Type B pancreatic cell (in vitro differentiated cells): Measurements from ENCODE around the gene VSIR. TPM values are rescaled to one million over a fixed set of nuclear protein-coding genes. Genes with fewer than 3 reads are reported as not detected.

Experiments used
- DNase-seq: peaks from one replicate; pipeline ENCODE4 v3.0.0; 2021; ENCODE audit warnings: mixed read lengths; ENCODE audit not compliant: unreplicated experiment; ENCODE audit errors: extremely low spot score
- H3K27ac Mint-ChIP-seq: 2 replicates; pipeline ENCODE4 v1.8.0; 2021; ENCODE audit warnings: mild to moderate bottlenecking, mixed read lengths
- H3K27me3 Mint-ChIP-seq: 2 replicates; pipeline ENCODE4 v1.8.0; 2021; ENCODE audit warnings: mixed read lengths
- H3K36me3 Mint-ChIP-seq: 2 replicates; pipeline ENCODE4 v1.8.0; 2021; ENCODE audit warnings: mixed read lengths
- H3K4me1 Mint-ChIP-seq: one replicate; pipeline ENCODE4 v1.8.0; 2021; ENCODE audit warnings: mixed read lengths; ENCODE audit not compliant: unreplicated experiment
- H3K4me3 Mint-ChIP-seq: 2 replicates; pipeline ENCODE4 v1.8.0; 2021; ENCODE audit warnings: mild to moderate bottlenecking, mixed read lengths
- H3K9me3 Mint-ChIP-seq: 2 replicates; pipeline ENCODE4 v1.8.0; 2021; ENCODE audit warnings: mixed read lengths
- total RNA-seq: library from RNA; stranded (reverse); gene quantifications from 2 replicates; pipeline ENCODE4 v1.2.1, GENCODE V29; 2021; ENCODE audit warnings: low replicate concordance
- TF ChIP-seq, protein P1 (sequence below): fragments of 200-600 bp; sonication (generic); conservative IDR thresholded peaks from 2 replicates; pipeline ENCODE4 v1.5.0; 2021; ENCODE audit warnings: antibody characterized with exemption, mild to moderate bottlenecking

Gene VSIR
- total RNA-seq, 1 donor from 2014 or later: 47.0 TPM

DNA sequence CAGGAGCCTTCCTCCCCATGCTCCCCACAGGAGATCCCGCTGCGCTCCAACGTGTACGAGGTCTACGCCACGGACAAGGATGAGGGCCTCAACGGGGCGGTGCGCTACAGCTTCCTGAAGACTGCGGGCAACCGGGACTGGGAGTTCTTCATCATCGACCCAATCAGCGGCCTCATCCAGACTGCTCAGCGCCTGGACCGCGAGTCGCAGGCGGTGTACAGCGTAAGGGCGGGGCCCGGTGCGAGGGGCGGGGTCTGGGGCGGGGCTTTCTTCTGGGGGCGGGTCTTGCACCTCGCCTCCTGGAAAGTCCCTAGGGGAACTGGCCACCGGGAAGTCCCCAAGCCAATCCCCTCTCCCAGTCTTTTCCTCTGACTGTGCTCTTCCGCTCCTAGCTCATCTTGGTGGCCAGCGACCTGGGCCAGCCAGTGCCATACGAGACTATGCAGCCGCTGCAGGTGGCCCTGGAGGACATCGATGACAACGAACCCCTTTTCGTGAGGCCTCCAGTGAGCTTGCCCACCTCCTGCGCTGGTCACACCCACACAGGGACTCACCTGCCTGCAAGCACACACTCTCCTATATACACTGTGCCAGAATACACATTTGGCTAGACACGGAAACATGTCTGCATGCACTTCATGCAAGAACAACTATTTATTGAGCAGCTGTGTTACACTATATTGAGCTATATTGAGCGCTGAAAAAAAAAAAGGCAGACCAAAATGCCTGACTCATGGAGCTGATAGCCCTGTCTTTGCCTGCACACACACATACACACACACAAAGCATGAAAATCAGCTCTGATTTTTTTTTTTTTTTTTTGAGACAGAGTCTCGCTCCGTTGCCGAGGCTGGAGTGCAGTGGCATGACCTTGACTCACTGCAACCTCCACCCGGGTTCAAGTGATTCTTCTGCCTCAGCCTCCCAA is 32.7 kb upstream of the VSIR start:
- Mint-ChIP-seq H3K27me3 (peaks cover 33% of the 10 kb centered on the region), H3K27ac (no peak overlapping the region), H3K4me1 (peaks cover 4% of the 10 kb centered on the region), H3K4me3 (no peak overlapping the region), H3K9me3 (no peaks in the 10 kb centered on the region), H3K36me3 (no peaks in the 10 kb centered on the region)
- TF ChIP-seq, protein P1, sequence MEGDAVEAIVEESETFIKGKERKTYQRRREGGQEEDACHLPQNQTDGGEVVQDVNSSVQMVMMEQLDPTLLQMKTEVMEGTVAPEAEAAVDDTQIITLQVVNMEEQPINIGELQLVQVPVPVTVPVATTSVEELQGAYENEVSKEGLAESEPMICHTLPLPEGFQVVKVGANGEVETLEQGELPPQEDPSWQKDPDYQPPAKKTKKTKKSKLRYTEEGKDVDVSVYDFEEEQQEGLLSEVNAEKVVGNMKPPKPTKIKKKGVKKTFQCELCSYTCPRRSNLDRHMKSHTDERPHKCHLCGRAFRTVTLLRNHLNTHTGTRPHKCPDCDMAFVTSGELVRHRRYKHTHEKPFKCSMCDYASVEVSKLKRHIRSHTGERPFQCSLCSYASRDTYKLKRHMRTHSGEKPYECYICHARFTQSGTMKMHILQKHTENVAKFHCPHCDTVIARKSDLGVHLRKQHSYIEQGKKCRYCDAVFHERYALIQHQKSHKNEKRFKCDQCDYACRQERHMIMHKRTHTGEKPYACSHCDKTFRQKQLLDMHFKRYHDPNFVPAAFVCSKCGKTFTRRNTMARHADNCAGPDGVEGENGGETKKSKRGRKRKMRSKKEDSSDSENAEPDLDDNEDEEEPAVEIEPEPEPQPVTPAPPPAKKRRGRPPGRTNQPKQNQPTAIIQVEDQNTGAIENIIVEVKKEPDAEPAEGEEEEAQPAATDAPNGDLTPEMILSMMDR: no peak
- no peak for DNase-seq

DNA sequence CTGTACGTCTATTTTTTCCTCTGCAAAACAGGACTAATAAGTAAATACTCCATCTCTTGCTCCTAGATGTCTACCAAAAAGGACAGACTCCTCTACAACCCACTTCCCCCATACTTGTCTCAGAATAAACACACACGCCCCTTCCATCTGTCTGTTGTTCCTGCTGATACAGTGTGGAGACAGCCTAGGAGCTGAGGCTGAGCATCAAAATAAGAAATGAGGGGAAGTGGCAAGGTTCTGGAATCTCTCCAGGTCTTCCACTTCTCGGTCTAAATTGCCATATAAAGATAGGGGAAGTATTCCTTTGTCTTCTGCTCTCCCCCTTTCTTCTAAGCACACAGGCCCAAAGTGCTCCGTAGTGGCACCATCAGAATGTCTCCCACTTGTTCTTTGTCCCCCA is 30.8 kb upstream of the VSIR start:
- TF ChIP-seq, protein P1: no peak
- Mint-ChIP-seq H3K36me3 (no peaks in the 10 kb centered on the region), H3K27me3 (peaks cover 33% of the 10 kb centered on the region), H3K4me1 (peaks cover 4% of the 10 kb centered on the region), H3K4me3 (no peak overlapping the region), H3K9me3 (no peaks in the 10 kb centered on the region), H3K27ac (no peak overlapping the region)
- DNase-seq: no peak

DNA sequence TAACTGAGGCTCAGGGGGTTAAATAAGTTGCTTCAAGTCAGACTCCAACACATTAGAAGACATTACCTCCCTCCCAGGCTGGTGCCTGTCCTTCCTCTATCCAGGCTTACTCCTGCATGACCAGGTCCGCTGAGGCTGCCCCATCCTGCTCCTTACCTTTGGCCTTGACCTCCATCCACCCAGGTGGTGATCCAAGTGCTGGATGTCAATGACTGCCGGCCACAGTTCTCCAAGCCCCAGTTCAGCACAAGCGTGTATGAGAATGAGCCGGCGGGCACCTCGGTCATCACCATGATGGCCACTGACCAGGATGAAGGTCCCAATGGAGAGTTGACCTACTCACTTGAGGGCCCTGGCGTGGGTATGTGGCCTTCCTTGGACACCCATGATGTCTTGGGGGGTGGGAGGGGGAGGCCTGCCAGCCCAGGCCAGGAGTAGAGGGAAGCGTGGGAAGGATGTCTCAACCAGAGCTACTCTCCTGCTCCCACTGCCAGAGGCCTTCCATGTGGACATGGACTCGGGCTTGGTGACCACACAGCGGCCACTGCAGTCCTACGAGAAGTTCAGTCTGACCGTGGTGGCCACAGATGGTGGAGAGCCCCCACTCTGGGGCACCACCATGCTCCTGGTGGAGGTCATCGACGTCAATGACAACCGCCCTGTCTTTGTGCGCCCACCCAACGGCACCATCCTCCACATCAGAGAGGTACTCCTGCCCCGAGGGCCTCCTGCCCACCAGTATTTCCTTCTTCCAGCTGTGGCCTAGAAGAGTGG is 29.6 kb upstream of the VSIR start:
- H3K27ac Mint-ChIP-seq: no peak overlapping the region
- H3K4me1 Mint-ChIP-seq: peaks cover 4% of the 10 kb centered on the region
- TF ChIP-seq, protein P1: no peak

DNA sequence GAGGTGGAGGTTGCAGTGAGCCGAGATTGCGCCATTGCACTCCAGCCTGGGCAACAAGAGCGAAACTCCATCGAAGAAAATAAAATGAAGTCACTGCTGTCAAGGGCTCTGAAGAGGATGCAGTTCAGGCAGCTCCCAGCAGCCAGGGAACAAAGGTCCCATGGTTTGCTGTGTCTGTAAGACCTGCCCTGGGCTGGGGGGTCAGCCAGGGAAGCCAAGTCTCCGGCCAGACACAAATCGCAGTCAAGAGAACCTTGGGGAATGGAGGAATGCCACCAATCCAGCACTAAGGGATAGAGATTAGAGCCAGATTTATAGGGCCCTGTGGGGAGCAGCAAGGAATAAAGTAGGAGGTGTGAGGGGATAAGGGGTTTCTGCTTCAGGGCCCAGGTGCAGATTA is 28.9 kb upstream of the VSIR start:
- H3K36me3 Mint-ChIP-seq: no peaks in the 10 kb centered on the region
- TF ChIP-seq, protein P1: no peak
- H3K27ac Mint-ChIP-seq: no peak overlapping the region
- DNase-seq: no peak
- peaks cover 4% of the 10 kb centered on the region for H3K4me1 Mint-ChIP-seq
- H3K27me3 Mint-ChIP-seq: peaks cover 30% of the 10 kb centered on the region
- no peaks in the 10 kb centered on the region for H3K9me3 Mint-ChIP-seq
- H3K4me3 Mint-ChIP-seq: no peak overlapping the region

More for the DNA sequence above, 29.6 kb upstream of the VSIR start:
- no peak overlapping the region for H3K4me3 Mint-ChIP-seq
- H3K27me3 Mint-ChIP-seq: peaks cover 29% of the 10 kb centered on the region
- no peak for DNase-seq
- H3K36me3 Mint-ChIP-seq: no peaks in the 10 kb centered on the region
- H3K9me3 Mint-ChIP-seq: no peaks in the 10 kb centered on the region

DNA sequence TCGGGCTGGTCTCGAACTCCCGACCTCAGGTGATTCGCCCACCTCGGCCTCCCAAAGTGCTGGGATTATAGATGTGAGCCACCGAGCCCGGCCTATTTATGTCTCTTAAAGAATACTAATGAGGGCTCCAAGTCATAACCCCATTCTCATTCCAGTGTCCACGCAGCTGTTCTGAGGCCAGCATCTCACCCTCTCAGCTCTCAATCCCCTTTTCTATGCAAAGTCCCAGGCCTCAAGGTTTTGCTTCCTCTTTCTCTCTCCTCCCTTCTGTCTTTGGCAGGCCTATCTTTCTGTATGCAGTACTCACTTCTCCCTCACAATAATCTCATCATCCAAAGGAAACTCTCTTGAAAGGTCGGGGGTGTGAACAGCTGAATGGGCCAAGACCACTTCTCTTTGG is 28.0 kb upstream of the VSIR start:
- TF ChIP-seq, protein P1: no peak
- Mint-ChIP-seq H3K36me3 (no peaks in the 10 kb centered on the region), H3K9me3 (no peaks in the 10 kb centered on the region), H3K27ac (no peak overlapping the region), H3K27me3 (peaks cover 27% of the 10 kb centered on the region), H3K4me3 (no peak overlapping the region), H3K4me1 (peaks cover 4% of the 10 kb centered on the region)
- no peak for DNase-seq
